Measurements from ENCODE around the gene AUTS2.
"Not testable (repeated sequence)": the region's sequence is repeated elsewhere in the genome, so short reads cannot be mapped to it uniquely, and the experiment has no call there.

AUTS2 gene

DNA sequence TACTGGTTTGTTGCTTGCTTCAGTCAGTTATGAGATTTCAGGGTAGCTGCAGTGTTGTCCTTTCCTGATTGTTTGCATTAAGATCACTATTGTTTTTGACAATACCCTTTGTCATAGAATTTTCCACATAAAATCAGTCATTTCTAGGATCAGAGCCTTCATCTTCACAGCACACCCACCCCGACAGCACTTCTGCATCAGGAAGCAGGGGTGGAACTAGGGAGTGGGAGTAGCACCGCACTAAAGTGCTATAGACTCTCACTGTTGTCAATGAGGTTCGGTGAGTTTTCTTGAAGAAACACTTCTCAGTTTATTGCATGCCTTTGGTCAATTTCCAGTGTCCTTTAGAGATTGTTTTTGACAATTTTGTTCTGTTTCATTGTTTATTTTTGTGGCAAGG lies 632.5 kb downstream of the AUTS2 start:
- DNase-seq = no peak

DNA sequence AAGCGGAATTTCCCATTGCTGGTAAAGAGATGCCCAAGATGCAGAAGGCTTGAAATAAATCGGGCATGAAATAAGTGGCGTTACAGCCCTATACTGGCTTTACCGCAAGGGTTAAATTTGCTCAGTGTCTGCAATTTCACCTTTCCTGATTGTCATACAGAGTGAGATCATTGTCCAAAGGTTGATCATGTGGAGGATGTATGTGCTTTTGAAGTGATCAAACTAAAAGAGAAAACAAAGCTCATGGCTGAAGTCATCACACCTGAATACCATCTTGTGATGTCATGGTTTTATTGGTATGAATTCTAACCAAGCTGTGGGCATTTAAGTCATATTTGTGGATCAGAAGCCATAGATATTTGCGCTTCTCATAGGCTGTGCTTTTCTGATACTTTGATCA lies 635.5 kb downstream of the AUTS2 start:
- DNase-seq = no peak

DNA sequence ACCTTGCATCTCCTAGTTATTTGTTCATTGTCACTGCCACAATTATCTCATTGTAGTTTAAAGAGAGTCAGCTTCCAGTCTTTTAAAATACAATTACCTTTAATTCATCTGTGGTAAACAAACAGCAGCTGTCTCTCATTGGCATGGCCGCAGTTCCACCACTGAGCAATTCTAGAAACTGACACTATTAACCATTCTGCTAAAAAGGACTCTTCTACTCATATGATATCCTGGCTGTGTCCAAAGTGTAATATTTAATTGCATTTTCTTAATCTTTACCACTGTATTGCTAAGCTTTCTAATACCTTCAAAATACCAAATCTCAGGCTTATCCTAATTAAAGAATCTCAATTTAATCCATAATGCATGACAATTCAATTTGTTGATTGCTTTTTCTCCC lies 639.0 kb downstream of the AUTS2 start:
- DNase-seq = no peak

- no peak for DNase-seq
Measured at GRCh38 chr7:70237831-70238575, 639.7 kb downstream of the AUTS2 start.

GRCh38 chr7:70239918-70240317 lies 641.6 kb downstream of the AUTS2 start:
- DNase-seq = no peak

DNA sequence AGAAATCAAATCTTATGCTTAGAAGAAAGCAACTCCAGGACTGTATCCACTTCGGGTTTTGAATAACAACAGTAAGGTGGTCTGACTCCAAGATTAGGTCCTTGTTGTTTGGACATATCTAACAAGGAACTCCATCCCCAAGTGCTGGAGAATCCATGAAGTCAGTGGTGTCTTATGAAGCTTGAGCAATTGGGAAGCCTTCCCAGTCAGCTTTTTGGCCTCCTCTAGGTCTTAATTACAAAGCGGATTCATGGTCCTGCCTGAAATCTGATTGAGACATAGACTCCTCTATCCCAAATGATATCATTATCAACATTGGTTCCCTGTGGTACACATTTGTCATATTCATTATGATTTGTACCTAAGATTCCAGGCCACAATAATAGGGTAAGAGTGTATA lies 642.6 kb downstream of the AUTS2 start:
- no peak for DNase-seq

- no peak for DNase-seq
Measured at GRCh38 chr7:70241536-70242175, 643.4 kb downstream of the AUTS2 start.

GRCh38 chr7:70242826-70243225 lies 644.6 kb downstream of the AUTS2 start:
- DNase-seq = no peak

DNA sequence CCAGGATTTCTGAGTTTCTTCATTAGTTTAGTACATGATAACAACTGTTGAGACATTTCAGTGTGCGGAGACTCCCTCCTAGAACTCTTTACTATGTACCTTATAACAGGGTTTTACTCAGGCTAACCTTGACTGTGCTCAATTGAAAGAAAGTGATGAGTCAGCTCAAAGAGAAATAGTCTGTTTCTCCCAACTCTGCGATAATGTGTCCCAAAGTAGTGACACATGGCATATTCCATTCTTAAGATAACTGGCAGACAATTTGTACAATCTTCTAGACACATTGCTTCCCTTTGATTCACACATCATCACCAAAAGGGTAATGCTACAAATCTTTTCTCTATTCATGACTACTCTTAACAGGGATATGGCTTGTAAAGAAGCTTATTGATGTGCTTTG lies 645.2 kb downstream of the AUTS2 start:
- DNase-seq = no peak

DNA sequence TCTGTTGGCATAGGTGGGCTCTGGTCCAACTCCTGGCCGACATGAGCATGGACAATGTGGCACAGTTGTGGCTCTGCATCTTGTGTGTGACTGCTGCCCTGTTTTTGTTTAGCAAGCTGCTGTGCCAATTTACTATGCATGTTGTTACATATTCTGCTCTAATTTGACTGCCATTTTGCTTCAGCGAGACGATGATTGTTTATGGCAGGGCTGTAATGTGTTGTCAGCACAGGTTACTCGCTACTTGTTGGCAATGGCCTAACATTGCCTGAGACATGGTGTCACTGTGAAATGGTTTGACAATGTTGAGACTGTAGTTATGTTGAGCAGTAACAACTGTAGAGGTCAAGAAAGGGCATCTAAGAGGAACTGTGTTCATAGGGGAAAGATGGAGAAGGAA lies 659.6 kb downstream of the AUTS2 start:
- DNase-seq = no peak

GRCh38 chr7:70259502-70259901 lies 661.2 kb downstream of the AUTS2 start:
- DNase-seq = no peak

- DNase-seq = no peak
Measured at GRCh38 chr7:70263471-70264255, 665.4 kb downstream of the AUTS2 start.

DNA sequence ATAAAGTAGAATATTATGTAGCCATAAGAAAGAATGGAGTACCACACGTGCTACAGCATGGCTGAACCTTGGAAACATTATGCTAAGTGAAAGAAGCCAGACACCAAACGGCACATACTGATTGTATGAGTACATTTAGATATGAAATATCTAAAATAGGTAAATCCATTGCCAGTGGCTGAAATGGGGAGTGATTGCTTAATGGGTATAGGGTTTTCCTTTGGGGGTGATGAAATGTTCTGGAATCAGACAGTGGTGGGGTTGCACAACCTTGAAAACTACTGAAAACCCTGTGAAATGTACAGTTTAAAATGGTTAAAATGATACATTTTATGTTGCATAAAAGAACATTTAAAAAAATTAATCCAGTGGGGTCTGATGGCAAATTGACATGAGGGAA lies 667.9 kb downstream of the AUTS2 start:
- DNase-seq = no peak

GRCh38 chr7:70267381-70268120 lies 669.3 kb downstream of the AUTS2 start:
- DNase-seq = no peak

DNA sequence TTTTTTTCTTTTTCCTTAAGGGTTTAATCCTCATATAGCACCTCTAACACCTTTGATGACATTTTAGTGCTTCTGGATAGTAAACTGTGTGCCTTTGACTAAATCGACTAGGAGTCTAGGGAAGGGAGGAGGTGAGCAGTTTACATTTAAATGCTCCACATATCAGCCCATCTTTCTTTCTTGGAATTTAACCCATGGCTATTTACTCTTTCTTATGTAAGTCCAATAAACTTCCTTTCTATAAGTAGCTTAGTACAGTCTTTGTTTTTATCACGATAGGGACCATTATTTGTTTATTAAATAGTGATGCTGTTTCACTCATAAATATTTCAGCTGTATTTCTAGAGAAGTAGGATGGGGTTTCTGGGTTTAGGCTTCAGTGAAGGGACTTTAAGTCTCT lies 669.9 kb downstream of the AUTS2 start:
- no peak for DNase-seq

- DNase-seq = no peak
Measured at GRCh38 chr7:70270149-70270548, 671.9 kb downstream of the AUTS2 start.

GRCh38 chr7:70271617-70272081 lies 673.4 kb downstream of the AUTS2 start:
- DNase-seq = no peak

- not testable (repeated sequence) for DNase-seq
Measured at GRCh38 chr7:70275570-70275969, 677.3 kb downstream of the AUTS2 start.

GRCh38 chr7:70285187-70285586 lies 686.9 kb downstream of the AUTS2 start:
- no peak for DNase-seq

DNA sequence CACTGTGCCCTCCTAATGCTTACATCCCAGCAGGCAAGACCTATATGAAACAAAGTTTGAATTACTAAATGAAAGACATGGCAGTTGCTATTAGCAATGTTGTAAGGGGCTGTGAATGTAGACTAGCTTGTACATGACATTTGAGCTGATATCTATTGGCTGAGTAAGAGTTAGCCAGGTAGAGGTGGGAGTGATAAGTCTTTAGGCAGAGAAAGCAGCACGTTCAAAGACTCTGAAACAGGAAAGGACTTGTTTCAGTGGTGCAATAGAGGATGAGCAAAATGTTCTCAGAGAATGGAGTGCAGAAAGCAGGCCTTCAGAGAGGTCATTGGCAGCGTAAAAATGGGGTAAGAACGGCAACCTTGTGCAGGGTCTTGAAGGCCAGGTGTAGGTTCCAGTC lies 687.6 kb downstream of the AUTS2 start:
- no peak for DNase-seq

DNA sequence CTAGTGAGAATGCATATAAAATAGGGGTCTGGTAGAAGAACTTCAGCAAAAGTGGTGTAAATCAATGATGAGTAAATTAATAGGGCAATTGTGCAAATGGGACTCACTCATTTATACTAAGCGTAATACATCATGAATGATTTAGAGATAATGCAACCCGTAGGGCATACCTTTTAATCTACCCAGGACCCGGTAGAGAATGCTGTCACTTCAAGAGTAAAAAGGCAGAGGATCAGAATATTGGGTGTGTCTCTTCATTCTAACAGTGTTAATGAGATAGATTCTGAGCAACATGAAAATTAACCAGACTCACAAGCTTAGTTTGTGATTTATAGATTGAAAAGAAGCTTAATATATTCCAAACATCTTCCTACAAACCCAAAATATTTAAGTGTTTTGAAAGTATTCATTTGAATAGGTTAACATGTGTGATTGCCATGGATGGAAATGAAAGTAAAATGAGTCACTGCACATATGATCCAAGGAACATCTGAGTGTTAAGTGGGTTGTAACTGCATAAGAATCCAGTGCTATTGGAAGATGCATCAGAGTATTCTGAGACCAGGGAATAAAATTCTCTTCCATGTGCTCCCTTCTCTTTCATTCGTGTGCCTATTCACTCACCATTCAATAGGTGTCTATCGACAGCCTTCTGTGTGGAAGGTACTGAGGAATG lies 690.6 kb downstream of the AUTS2 start:
- no peak for DNase-seq

DNA sequence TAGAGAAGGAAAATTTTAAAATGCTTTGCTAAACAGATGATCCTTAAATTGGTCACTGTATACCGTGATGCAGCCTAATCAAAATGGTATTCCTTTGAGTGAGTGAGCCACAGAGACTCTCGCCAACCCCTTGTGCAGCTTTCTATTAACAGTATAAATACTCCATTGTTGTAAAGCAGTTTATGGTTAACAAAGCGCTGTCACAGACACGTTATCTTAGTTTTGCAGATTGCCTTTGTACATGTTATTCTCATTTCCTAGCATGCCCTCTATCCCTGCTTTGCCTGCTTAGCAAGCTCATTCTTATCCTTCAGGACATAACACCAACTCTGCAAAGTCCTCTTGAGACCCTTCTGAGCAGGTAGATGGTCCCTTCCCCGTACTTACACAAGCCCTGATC lies 694.4 kb downstream of the AUTS2 start:
- DNase-seq = no peak

All from T-helper 1 cell (primary cell).